Naive B cell (primary cell): ENCODE results near the gene SNTA1. TPM values are rescaled to one million over a fixed set of nuclear protein-coding genes. Genes with fewer than 3 reads are reported as not detected.
"Not testable (repeated sequence)": the region's sequence is repeated elsewhere in the genome, so short reads cannot be mapped to it uniquely, and the experiment has no call there.

Experiments
- ATAC-seq, 2 donors: fragments of 150-1000 bp; cut with Tn5 transposase; 2 replicates each; pipeline ENCODE4 v1.10.0; 2021; ENCODE audit warnings: low read depth in 2 of 2, mild to moderate bottlenecking in 2 of 2, moderate library complexity in 2 of 2
- DNase-seq: peaks from one replicate; pipeline ENCODE4 v3.0.0; 2022
- H3K27ac Mint-ChIP-seq, 6 donors: one replicate each; pipeline ENCODE4 v1.8.0; 2020 to 2022; ENCODE audit warnings: mild to moderate bottlenecking in 6 of 6, mixed read lengths in 6 of 6, moderate library complexity in 5 of 6, inconsistent platforms in 2 of 6
- H3K27me3 Mint-ChIP-seq, 3 donors: one replicate each; pipeline ENCODE4 v1.8.0; 2021 to 2022; ENCODE audit warnings: mixed read lengths in 3 of 3, mild to moderate bottlenecking in 1 of 3
- H3K36me3 Mint-ChIP-seq, 2 donors: one replicate each; pipeline ENCODE4 v1.8.0; 2020 to 2022; ENCODE audit warnings: mixed read lengths in 2 of 2, inconsistent platforms in 1 of 2, mild to moderate bottlenecking in 1 of 2
- H3K4me1 Mint-ChIP-seq, 3 donors: one replicate each; pipeline ENCODE4 v1.8.0; 2020 to 2022; ENCODE audit warnings: mixed read lengths in 3 of 3, inconsistent platforms in 1 of 3, mild to moderate bottlenecking in 1 of 3, moderate library complexity in 1 of 3
- H3K4me3 Mint-ChIP-seq, 8 donors: one replicate each; pipeline ENCODE4 v1.8.0; 2020 to 2022; ENCODE audit warnings: mild to moderate bottlenecking in 8 of 8, mixed read lengths in 8 of 8, moderate library complexity in 8 of 8, inconsistent platforms in 2 of 8
- H3K9me3 Mint-ChIP-seq, 7 donors: one replicate each; pipeline ENCODE4 v1.8.0; 2020 to 2022; ENCODE audit warnings: mixed read lengths in 7 of 7, mild to moderate bottlenecking in 5 of 7, inconsistent platforms in 2 of 7, moderate library complexity in 1 of 7
- polyA plus RNA-seq, 6 donors: library from polyadenylated mRNA; unstranded; fragments of 300-500 nt; fragmentation: Illumina TruSeq; gene quantifications; one replicate each; pipeline ENCODE4 v1.2.3, GENCODE V29; 2021; ENCODE audit warnings: low read depth in 6 of 6

SNTA1 gene
- polyA plus RNA-seq, 6 donors from 2014 or later: 3.1 to 6.0 (median 3.9) TPM

- H3K9me3 Mint-ChIP-seq, H3K27me3 Mint-ChIP-seq, H3K36me3 Mint-ChIP-seq, H3K27ac Mint-ChIP-seq, H3K4me3 Mint-ChIP-seq: not testable (repeated sequence)
- peaks cover 0 to 10% (median 4%) of the 10 kb centered on the region in 3 donors for H3K4me1 Mint-ChIP-seq
- ATAC-seq: peak; percentile 84 to 94
- peak; percentile 66 for DNase-seq
These were observed 13.5 kb upstream of the SNTA1 start for GRCh38 chr20:33456916-33457642.

DNA sequence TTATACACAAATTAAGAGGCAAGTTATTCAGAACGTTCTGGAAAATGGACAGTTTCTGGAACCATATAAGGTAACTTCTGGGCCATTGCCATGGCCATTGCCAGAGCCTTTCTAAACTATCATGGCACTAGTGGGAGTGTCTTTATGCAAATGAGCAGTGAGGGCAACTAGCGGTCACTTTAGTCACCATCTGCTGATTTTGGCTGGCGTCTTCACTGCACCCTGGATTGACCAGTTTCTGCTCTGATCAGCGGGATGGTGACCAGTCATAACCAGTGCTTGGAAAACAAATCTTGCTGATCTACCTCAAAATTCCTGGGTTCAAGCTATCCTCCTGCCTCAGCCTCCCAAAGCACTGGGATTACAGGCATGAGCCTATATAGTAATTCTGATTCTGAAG lies 7.3 kb upstream of the SNTA1 start:
- no peaks in the 10 kb centered on the region for H3K36me3 Mint-ChIP-seq
- H3K27ac Mint-ChIP-seq: no peak overlapping the region
- no peak overlapping the region for H3K4me3 Mint-ChIP-seq
- ATAC-seq (no peak), DNase-seq (no peak)
- peaks cover 0 to under 1% (median 0%) of the 10 kb centered on the region in 3 donors for H3K4me1 Mint-ChIP-seq
- no peaks in the 10 kb centered on the region for H3K27me3 Mint-ChIP-seq
- H3K9me3 Mint-ChIP-seq: peaks cover 0 to 2% (median 0%) of the 10 kb centered on the region in 7 donors

GRCh38 chr20:33445881-33446625 lies 2.5 kb upstream of the SNTA1 start:
- peak overlapping the region in 3 of 6 donors; percentile 3 to 43 (median 9) for H3K27ac Mint-ChIP-seq
- no peaks in the 10 kb centered on the region for H3K36me3 Mint-ChIP-seq
- H3K27me3 Mint-ChIP-seq: no peaks in the 10 kb centered on the region
- H3K4me3 Mint-ChIP-seq: peak overlapping the region in 2 of 8 donors; percentile 35 to 89
- DNase-seq: no peak
- H3K4me1 Mint-ChIP-seq: peaks cover 27 to 37% (median 30%) of the 10 kb centered on the region in 3 donors
- peaks cover 0 to 2% (median 0%) of the 10 kb centered on the region in 7 donors for H3K9me3 Mint-ChIP-seq
- no peak for ATAC-seq

- ATAC-seq (no peak), DNase-seq (no peak)
- H3K9me3 Mint-ChIP-seq: peaks cover 0 to 2% (median 0%) of the 10 kb centered on the region in 7 donors
- no peaks in the 10 kb centered on the region for H3K36me3 Mint-ChIP-seq
- peak overlapping the region in 5 of 6 donors; percentile 1 to 89 (median 66) for H3K27ac Mint-ChIP-seq
- H3K27me3 Mint-ChIP-seq: no peaks in the 10 kb centered on the region
- H3K4me3 Mint-ChIP-seq: peak overlapping the region; percentile 89 to 95 (median 92)
- peaks cover 27 to 38% (median 30%) of the 10 kb centered on the region in 3 donors for H3K4me1 Mint-ChIP-seq
These were observed 1.4 kb upstream of the SNTA1 start for GRCh38 chr20:33444797-33445560.

- DNase-seq: no peak
- no peaks in the 10 kb centered on the region for H3K36me3 Mint-ChIP-seq
- no peaks in the 10 kb centered on the region for H3K9me3 Mint-ChIP-seq
- H3K4me1 Mint-ChIP-seq: peaks cover 27 to 38% (median 30%) of the 10 kb centered on the region in 3 donors
- ATAC-seq: peak; percentile 4 to 7
- peak overlapping the region; percentile 78 to 95 (median 88) for H3K4me3 Mint-ChIP-seq
- peak overlapping the region in 4 of 6 donors; percentile 15 to 88 (median 70) for H3K27ac Mint-ChIP-seq
- no peaks in the 10 kb centered on the region for H3K27me3 Mint-ChIP-seq
These were observed 504 bp downstream of the SNTA1 start for GRCh38 chr20:33443006-33443511.

DNA sequence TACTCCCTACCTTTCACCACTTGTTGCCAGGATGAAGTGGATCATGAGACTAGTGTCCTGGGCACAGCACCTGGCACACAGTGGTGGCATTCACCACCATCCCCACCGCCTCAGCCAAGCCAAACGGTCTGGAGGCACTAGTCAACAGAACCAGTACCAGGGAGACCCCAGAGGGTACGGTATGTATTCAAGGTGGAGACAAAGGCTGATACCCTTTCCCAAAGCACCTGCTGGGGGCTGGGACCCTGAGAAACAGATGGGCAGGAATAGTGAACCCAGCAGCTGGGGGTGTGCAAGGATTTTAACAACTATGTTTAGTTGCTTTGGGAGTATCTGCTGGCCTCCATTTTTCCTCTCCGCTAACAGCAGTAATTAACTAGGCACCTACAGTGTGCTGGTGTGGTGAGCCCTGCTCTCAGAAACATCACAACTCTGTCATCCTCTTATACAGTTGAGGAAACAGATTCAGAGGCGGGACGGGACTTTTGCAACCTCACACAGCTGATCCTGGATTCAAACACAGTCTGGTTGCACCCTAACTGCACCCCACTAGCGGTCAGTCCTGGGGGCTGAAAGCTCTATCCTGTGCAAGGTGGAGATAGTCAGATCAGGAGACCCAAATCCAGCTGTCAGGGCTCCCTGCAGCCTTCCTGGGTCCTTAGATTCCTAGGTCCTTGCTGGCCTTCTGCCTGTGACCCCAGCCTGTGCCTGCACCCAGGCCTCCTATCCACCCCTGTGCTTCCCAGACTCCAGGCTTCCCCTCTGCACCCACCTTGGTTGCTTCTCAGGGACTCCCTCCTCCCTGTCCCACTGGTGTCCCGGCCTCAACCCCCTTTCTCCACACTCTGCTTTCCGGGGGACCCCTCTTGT lies 1.2 kb downstream of the SNTA1 start:
- Mint-ChIP-seq H3K9me3 (no peaks in the 10 kb centered on the region), H3K27ac (peak overlapping the region in 3 of 6 donors; percentile 67 to 88 (median 73)), H3K27me3 (no peaks in the 10 kb centered on the region), H3K4me3 (peak overlapping the region; percentile 78 to 95 (median 88)), H3K4me1 (peaks cover 27 to 38% (median 30%) of the 10 kb centered on the region in 3 donors), H3K36me3 (no peaks in the 10 kb centered on the region)
- ATAC-seq (no peak), DNase-seq (no peak)

DNA sequence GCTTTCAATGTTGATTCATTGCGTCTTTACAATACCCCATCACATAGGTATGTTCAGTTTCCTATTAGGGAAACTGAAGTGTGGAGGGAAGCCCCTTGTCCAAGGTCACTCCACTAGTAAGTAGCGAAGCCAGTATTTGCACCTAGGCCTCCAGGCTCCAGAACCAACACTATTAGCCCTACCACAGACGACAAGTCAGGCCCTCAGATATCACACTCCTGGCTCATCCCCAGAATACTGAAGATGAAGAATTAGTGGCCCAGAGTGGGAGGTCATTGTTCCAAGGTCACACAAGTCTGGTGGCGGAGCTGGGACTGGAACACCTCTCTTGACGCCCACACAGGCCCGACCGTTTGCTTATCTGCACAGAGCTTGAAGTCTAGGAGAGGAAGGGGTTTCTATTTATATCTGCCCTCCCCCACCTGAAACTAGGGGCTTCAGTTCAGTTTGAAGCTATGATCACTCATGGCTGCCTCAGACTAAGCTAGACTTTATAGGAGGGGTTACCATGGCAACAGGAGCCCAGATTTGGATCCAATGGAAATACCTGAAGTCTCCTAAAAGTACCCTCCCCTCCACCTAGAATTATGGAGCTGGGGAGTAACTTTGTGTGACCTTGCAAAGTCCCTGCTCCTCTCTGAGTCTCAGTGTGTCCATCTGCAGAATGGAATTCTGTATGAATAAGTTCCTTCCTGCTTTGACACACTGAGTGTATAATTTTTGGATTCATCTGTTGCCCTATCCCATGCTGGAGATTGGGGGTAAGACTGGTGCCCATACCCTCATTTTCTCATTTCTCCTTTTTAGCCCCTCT lies 2.2 kb downstream of the SNTA1 start:
- no peaks in the 10 kb centered on the region for H3K27me3 Mint-ChIP-seq
- H3K4me3 Mint-ChIP-seq: peak overlapping the region in 6 of 8 donors; percentile 33 to 85 (median 68)
- no peaks in the 10 kb centered on the region for H3K9me3 Mint-ChIP-seq
- ATAC-seq (no peak), DNase-seq (no peak)
- H3K36me3 Mint-ChIP-seq: no peaks in the 10 kb centered on the region
- H3K4me1 Mint-ChIP-seq: peaks cover 27 to 38% (median 30%) of the 10 kb centered on the region in 3 donors
- no peak overlapping the region for H3K27ac Mint-ChIP-seq

DNA sequence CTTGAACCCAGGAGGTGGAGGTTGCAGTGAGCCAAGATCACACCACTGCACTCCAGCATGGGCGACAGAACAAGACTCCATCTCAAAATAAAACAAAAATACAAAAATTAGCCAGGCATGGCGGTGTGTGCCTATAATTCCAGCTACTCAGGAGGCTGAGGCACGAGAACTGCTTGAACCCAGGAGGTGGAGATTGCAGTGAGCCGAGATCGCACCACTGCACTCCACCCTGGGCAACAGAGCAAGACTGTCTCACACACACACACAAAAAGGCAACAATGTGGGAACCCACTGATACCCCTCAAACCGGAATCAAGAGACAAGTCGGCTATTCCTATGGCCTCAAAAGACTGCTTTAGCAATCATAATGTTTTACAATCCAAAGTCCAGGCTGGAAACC lies 3.0 kb downstream of the SNTA1 start:
- peak overlapping the region in 1 of 8 donors; percentile 27 for H3K4me3 Mint-ChIP-seq
- peaks cover 27 to 36% (median 30%) of the 10 kb centered on the region in 3 donors for H3K4me1 Mint-ChIP-seq
- H3K36me3 Mint-ChIP-seq, H3K27ac Mint-ChIP-seq, ATAC-seq, H3K9me3 Mint-ChIP-seq, H3K27me3 Mint-ChIP-seq, DNase-seq: not testable (repeated sequence)

GRCh38 chr20:33438481-33438880 lies 5.1 kb downstream of the SNTA1 start:
- H3K4me3 Mint-ChIP-seq: no peak overlapping the region
- no peaks in the 10 kb centered on the region for H3K36me3 Mint-ChIP-seq
- H3K4me1 Mint-ChIP-seq: peaks cover 14 to 20% (median 17%) of the 10 kb centered on the region in 3 donors
- DNase-seq (no peak), ATAC-seq (no peak)
- no peaks in the 10 kb centered on the region for H3K9me3 Mint-ChIP-seq
- H3K27me3 Mint-ChIP-seq: no peaks in the 10 kb centered on the region
- peak overlapping the region in 1 of 6 donors; percentile 59 for H3K27ac Mint-ChIP-seq

- no peaks in the 10 kb centered on the region for H3K36me3 Mint-ChIP-seq
- H3K27me3 Mint-ChIP-seq: no peaks in the 10 kb centered on the region
- H3K27ac Mint-ChIP-seq: no peak overlapping the region
- no peaks in the 10 kb centered on the region for H3K9me3 Mint-ChIP-seq
- peaks cover 5 to 13% (median 8%) of the 10 kb centered on the region in 3 donors for H3K4me1 Mint-ChIP-seq
- DNase-seq (no peak), ATAC-seq (no peak)
- no peak overlapping the region for H3K4me3 Mint-ChIP-seq
These were observed 6.2 kb downstream of the SNTA1 start for GRCh38 chr20:33437141-33437911.

DNA sequence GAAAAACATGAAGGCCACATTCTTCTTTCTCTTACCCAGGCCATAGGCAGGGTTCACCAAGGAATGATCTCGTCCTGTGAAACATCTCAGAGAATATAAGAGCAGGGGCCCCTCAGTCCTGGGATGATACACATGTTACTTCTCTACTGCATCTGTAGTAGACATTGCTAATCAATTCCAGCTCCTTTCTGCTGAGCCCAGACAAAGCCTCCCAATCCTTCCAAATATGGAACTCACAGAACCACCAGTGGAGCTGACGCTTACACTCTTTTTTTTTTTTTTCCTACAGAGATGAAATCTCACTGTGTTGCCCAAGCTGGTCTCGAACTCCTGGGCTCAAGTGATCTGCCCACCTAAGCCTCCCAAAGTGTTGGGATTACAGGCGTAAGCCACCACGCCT lies 9.1 kb downstream of the SNTA1 start:
- DNase-seq (no peak), ATAC-seq (no peak)
- H3K27me3 Mint-ChIP-seq: no peaks in the 10 kb centered on the region
- no peak overlapping the region for H3K27ac Mint-ChIP-seq
- H3K36me3 Mint-ChIP-seq: no peaks in the 10 kb centered on the region
- H3K4me1 Mint-ChIP-seq: no peaks in the 10 kb centered on the region
- no peaks in the 10 kb centered on the region for H3K9me3 Mint-ChIP-seq
- peak overlapping the region in 1 of 8 donors; percentile 62 for H3K4me3 Mint-ChIP-seq
